HEK293 (cell line): ENCODE results near the gene RHOD.
A peak's percentile ranks its signal among the peaks of the same experiment; 100 is the strongest.

ENCODE experiments used
- GFI1B ChIP-seq: fragments of 450-650 bp; formaldehyde crosslinking; IDR thresholded peaks from 2 replicates; pipeline ENCODE4 v1.5.1; 2016; ENCODE audit warnings: missing biosample characterization, missing genetic modification characterization
- GLI2 ChIP-seq: fragments of 450-650 bp; formaldehyde crosslinking; IDR thresholded peaks from 2 replicates; pipeline ENCODE4; 2017; ENCODE audit warnings: missing biosample characterization, missing genetic modification characterization, low read depth, borderline replicate concordance
- IKZF3 ChIP-seq: fragments of 450-650 bp; IDR thresholded peaks from 2 replicates; pipeline ENCODE4 v1.5.0; 2018; ENCODE audit warnings: missing biosample characterization, mild to moderate bottlenecking, missing genetic modification characterization, moderate library complexity
- PRDM1 ChIP-seq: fragments of 450-650 bp; formaldehyde crosslinking; IDR thresholded peaks from 2 replicates; pipeline ENCODE4; 2016; ENCODE audit warnings: missing biosample characterization, missing genetic modification characterization
- REST ChIP-seq: fragments of 450-650 bp; formaldehyde crosslinking; IDR thresholded peaks from 2 replicates; pipeline ENCODE4 v1.5.1; 2016; ENCODE audit warnings: missing biosample characterization, missing genetic modification characterization
- SALL2 ChIP-seq: fragments of 450-650 bp; formaldehyde crosslinking; IDR thresholded peaks from 2 replicates; pipeline ENCODE4 v1.5.0; 2017; ENCODE audit warnings: missing biosample characterization, mild to moderate bottlenecking, missing genetic modification characterization, borderline replicate concordance
- SP3 ChIP-seq: fragments of 450-650 bp; formaldehyde crosslinking; IDR thresholded peaks from 2 replicates; pipeline ENCODE4 v1.5.1; 2016; ENCODE audit warnings: missing biosample characterization, missing genetic modification characterization
- SP7 ChIP-seq: fragments of 450-650 bp; formaldehyde crosslinking; IDR thresholded peaks from 2 replicates; pipeline ENCODE4 v1.5.1; 2016; ENCODE audit warnings: missing biosample characterization, missing genetic modification characterization
- ZBTB8A ChIP-seq: fragments of 450-650 bp; formaldehyde crosslinking; IDR thresholded peaks from 2 replicates; pipeline ENCODE4 v1.5.1; 2016; ENCODE audit warnings: missing biosample characterization, missing genetic modification characterization
- ZNF114 ChIP-seq: fragments of 450-650 bp; formaldehyde crosslinking; IDR thresholded peaks from 2 replicates; pipeline ENCODE4 v1.5.0; 2017; ENCODE audit warnings: missing biosample characterization, missing genetic modification characterization
- ZNF146 ChIP-seq: fragments of 450-650 bp; formaldehyde crosslinking; IDR thresholded peaks from 2 replicates; pipeline ENCODE4 v1.5.1; 2016; ENCODE audit warnings: missing biosample characterization, missing genetic modification characterization
- ZNF169 ChIP-seq: fragments of 450-650 bp; formaldehyde crosslinking; IDR thresholded peaks from 2 replicates; pipeline ENCODE4 v1.5.1; 2016; ENCODE audit warnings: missing biosample characterization, missing genetic modification characterization
- ZNF211 ChIP-seq: fragments of 450-650 bp; formaldehyde crosslinking; IDR thresholded peaks from 2 replicates; pipeline ENCODE4 v1.5.1; 2016; ENCODE audit warnings: low read depth, missing biosample characterization, missing genetic modification characterization
- ZNF274 ChIP-seq, 2 experiments: fragments of 200-500 bp in 1 of 2; fragments of 450-650 bp in 1 of 2; sonication (Bioruptor generic) in 1 of 2; formaldehyde crosslinking in 1 of 2; IDR thresholded peaks; 2 replicates each; pipeline versions ENCODE4 v1.5.1 to v1.6.1; 2014 to 2016; ENCODE audit warnings: borderline replicate concordance in 1 of 2, inconsistent platforms in 1 of 2, low read length in 1 of 2, missing biosample characterization in 1 of 2, missing genetic modification characterization in 1 of 2
- ZNF558 ChIP-seq: fragments of 450-650 bp; formaldehyde crosslinking; IDR thresholded peaks from 2 replicates; pipeline ENCODE4 v1.5.1; 2016; ENCODE audit warnings: missing biosample characterization, missing genetic modification characterization
- ZNF561 ChIP-seq: fragments of 450-650 bp; IDR thresholded peaks from 2 replicates; pipeline ENCODE4 v1.5.1; 2018; ENCODE audit warnings: missing biosample characterization, missing genetic modification characterization, borderline replicate concordance
- ZNF580 ChIP-seq: fragments of 450-650 bp; formaldehyde crosslinking; IDR thresholded peaks from 2 replicates; pipeline ENCODE4 v1.5.1; 2016; ENCODE audit warnings: missing biosample characterization, missing genetic modification characterization
- ZNF585B ChIP-seq: fragments of 450-650 bp; formaldehyde crosslinking; IDR thresholded peaks from 2 replicates; pipeline ENCODE4 v1.5.1; 2016; ENCODE audit warnings: missing biosample characterization, missing genetic modification characterization
- ZNF621 ChIP-seq: fragments of 450-650 bp; formaldehyde crosslinking; IDR thresholded peaks from 2 replicates; pipeline ENCODE4 v1.5.1; 2017; ENCODE audit warnings: missing biosample characterization, missing genetic modification characterization
- ZNF677 ChIP-seq: fragments of 450-650 bp; IDR thresholded peaks from 2 replicates; pipeline ENCODE4 v1.5.0; 2018; ENCODE audit warnings: missing biosample characterization, mild to moderate bottlenecking, missing genetic modification characterization, moderate library complexity
- ZNF701 ChIP-seq: fragments of 450-650 bp; formaldehyde crosslinking; IDR thresholded peaks from 2 replicates; pipeline ENCODE4 v1.5.1; 2016; ENCODE audit warnings: missing biosample characterization, missing genetic modification characterization
- ZNF747 ChIP-seq: fragments of 450-650 bp; formaldehyde crosslinking; IDR thresholded peaks from 2 replicates; pipeline ENCODE4 v1.5.1; 2016; ENCODE audit warnings: missing biosample characterization, missing genetic modification characterization
- ZNF777 ChIP-seq: fragments of 450-650 bp; formaldehyde crosslinking; IDR thresholded peaks from 2 replicates; pipeline ENCODE4 v1.5.1; 2017; ENCODE audit warnings: missing biosample characterization, missing genetic modification characterization, borderline replicate concordance
- ZNF785 ChIP-seq: fragments of 450-650 bp; formaldehyde crosslinking; IDR thresholded peaks from 2 replicates; pipeline ENCODE4 v1.5.1; 2016; ENCODE audit warnings: missing biosample characterization, missing genetic modification characterization
- ZSCAN5A ChIP-seq: fragments of 450-650 bp; formaldehyde crosslinking; IDR thresholded peaks from 2 replicates; pipeline ENCODE4 v1.5.1; 2016; ENCODE audit warnings: missing biosample characterization, missing genetic modification characterization
- TF ChIP-seq, protein P1 (sequence below): fragments of 450-650 bp; formaldehyde crosslinking; IDR thresholded peaks from 2 replicates; pipeline ENCODE4 v1.5.1; 2016; ENCODE audit warnings: missing biosample characterization, missing genetic modification characterization
- TF ChIP-seq, protein P2 (sequence below): fragments of 450-650 bp; formaldehyde crosslinking; IDR thresholded peaks from 2 replicates; pipeline ENCODE4 v1.5.1; 2016; ENCODE audit warnings: missing biosample characterization, missing genetic modification characterization
- TF ChIP-seq, protein P3 (sequence below): fragments of 450-650 bp; formaldehyde crosslinking; IDR thresholded peaks from 2 replicates; pipeline ENCODE4 v1.5.1; 2016; ENCODE audit warnings: missing biosample characterization, missing genetic modification characterization

Gene RHOD

GRCh38 chr11:67054836-67055523, 1.7 kb upstream of the RHOD start (continued):
- TF ChIP-seq SALL2 (tag by site-specific recombination) (no peak), PRDM1 (tag by site-specific recombination) (no peak), ZNF211 (tag by site-specific recombination) (no peak), ZNF785 (tag by site-specific recombination) (no peak), ZNF580 (tag by site-specific recombination) (peak; percentile 87; the same call in 1 of the 2 replicates), ZNF561 (no peak), ZNF274 (IDR thresholded peaks at IDR 0.05; ENCODE audit: low read length) (no peak), ZNF274 (tag by site-specific recombination; IDR thresholded peaks at IDR 0.05; ENCODE audit: borderline replicate concordance) (no peak), GLI2 (tag by site-specific recombination) (no peak), REST (no peak), SP7 (tag by site-specific recombination) (peak; percentile 99), ZBTB8A (tag by site-specific recombination) (peak; percentile 42; the same call in 1 of the 2 replicates), ZNF169 (tag by site-specific recombination) (no peak), ZNF677 (tag by site-specific recombination) (no peak), ZNF558 (0 out of 2 replicates have a peak, but pooled peaks have one; percentile 63), ZNF114 (tag by site-specific recombination) (no peak), ZNF585B (tag by site-specific recombination) (no peak), ZNF146 (no peak), ZNF701 (tag by site-specific recombination) (no peak), SP3 (peak; percentile 66), ZSCAN5A (tag by site-specific recombination) (peak; percentile 88; the same call in 1 of the 2 replicates), ZNF621 (no peak), GFI1B (no peak), ZNF747 (no peak), ZNF777 (tag by site-specific recombination) (no peak), IKZF3 (tag by site-specific recombination) (peak; percentile 73; the same call in 1 of the 2 replicates)
- TF ChIP-seq, protein P1, sequence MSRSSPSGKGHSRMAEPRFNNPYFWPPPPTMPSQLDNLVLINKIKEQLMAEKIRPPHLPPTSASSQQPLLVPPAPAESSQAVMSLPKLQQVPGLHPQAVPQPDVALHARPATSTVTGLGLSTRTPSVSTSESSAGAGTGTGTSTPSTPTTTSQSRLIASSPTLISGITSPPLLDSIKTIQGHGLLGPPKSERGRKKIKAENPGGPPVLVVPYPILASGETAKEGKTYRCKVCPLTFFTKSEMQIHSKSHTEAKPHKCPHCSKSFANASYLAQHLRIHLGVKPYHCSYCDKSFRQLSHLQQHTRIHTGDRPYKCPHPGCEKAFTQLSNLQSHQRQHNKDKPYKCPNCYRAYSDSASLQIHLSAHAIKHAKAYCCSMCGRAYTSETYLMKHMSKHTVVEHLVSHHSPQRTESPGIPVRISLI (tag by site-specific recombination) = no peak
- TF ChIP-seq, protein P2, sequence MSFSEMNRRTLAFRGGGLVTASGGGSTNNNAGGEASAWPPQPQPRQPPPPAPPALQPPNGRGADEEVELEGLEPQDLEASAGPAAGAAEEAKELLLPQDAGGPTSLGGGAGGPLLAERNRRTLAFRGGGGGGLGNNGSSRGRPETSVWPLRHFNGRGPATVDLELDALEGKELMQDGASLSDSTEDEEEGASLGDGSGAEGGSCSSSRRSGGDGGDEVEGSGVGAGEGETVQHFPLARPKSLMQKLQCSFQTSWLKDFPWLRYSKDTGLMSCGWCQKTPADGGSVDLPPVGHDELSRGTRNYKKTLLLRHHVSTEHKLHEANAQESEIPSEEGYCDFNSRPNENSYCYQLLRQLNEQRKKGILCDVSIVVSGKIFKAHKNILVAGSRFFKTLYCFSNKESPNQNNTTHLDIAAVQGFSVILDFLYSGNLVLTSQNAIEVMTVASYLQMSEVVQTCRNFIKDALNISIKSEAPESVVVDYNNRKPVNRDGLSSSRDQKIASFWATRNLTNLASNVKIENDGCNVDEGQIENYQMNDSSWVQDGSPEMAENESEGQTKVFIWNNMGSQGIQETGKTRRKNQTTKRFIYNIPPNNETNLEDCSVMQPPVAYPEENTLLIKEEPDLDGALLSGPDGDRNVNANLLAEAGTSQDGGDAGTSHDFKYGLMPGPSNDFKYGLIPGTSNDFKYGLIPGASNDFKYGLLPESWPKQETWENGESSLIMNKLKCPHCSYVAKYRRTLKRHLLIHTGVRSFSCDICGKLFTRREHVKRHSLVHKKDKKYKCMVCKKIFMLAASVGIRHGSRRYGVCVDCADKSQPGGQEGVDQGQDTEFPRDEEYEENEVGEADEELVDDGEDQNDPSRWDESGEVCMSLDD = peak; percentile 25
- TF ChIP-seq, protein P3, sequence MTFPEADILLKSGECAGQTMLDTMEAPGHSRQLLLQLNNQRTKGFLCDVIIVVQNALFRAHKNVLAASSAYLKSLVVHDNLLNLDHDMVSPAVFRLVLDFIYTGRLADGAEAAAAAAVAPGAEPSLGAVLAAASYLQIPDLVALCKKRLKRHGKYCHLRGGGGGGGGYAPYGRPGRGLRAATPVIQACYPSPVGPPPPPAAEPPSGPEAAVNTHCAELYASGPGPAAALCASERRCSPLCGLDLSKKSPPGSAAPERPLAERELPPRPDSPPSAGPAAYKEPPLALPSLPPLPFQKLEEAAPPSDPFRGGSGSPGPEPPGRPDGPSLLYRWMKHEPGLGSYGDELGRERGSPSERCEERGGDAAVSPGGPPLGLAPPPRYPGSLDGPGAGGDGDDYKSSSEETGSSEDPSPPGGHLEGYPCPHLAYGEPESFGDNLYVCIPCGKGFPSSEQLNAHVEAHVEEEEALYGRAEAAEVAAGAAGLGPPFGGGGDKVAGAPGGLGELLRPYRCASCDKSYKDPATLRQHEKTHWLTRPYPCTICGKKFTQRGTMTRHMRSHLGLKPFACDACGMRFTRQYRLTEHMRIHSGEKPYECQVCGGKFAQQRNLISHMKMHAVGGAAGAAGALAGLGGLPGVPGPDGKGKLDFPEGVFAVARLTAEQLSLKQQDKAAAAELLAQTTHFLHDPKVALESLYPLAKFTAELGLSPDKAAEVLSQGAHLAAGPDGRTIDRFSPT = peak; percentile 79; the same call in 1 of the 2 replicates
